ENCODE measurements around the gene IKZF2.
"Not testable (repeated sequence)": the region's sequence is repeated elsewhere in the genome, so short reads cannot be mapped to it uniquely, and the experiment has no call there.

Gene IKZF2

DNA sequence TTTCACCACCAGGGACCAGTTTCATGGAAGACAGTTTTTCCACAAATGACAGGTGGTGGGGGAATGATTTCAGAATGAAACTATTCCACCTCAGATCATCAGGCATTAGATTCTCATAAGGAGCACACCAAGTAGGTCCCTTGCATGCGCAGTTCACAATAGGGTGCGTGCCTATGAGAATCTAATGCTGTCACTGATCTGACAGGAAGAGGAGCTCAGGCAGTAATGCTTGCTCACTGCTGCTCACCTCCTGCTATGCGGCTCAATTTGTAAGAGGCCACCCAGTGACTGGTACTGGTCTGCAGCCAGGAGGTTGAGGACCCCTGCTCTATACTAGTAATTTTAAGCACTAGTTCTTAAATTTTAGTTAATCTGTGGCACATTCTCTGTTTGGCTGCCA, 107.8 kb downstream of the IKZF2 start:
- no peak overlapping the region for H3K4me3 ChIP-seq (ENCODE audit: low read length)
- no peak overlapping the region for H3K9ac ChIP-seq (ENCODE audit: low read length)
- H3K27ac ChIP-seq (ENCODE audit: low read depth, low read length): no peak overlapping the region
- no peaks in the 10 kb centered on the region for H3K27me3 ChIP-seq (ENCODE audit: control insufficient read depth, insufficient read depth, low read length)
- H3K4me1 ChIP-seq (ENCODE audit: control insufficient read depth, insufficient read depth, low read length): no peaks in the 10 kb centered on the region
- no peaks in the 10 kb centered on the region for H3K36me3 ChIP-seq (ENCODE audit: control insufficient read depth, insufficient read depth, low read length)

DNA sequence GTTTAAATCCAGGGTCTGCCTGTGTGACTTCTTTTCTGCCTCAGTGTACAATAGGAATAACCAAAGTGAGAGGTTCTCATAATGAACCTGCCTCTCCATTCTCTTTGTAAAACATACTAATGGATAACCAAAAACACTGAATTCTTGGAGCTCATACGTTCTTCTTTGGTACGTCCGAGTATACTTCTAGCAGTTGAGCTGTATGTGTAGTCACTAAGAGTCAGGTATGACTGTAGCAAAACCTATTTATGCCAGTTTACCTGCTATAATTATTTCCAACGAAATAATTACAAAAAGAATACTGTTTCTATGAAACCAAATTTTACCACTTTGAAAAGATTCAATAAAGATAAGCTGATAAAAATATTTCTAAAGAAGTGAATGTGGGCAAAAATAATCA, 109.2 kb downstream of the IKZF2 start:
- no peak overlapping the region for H3K4me3 ChIP-seq (ENCODE audit: low read length)
- H3K27me3 ChIP-seq (ENCODE audit: control insufficient read depth, insufficient read depth, low read length): no peaks in the 10 kb centered on the region
- no peak overlapping the region for H3K9ac ChIP-seq (ENCODE audit: low read length)
- H3K27ac ChIP-seq (ENCODE audit: low read depth, low read length): no peak overlapping the region
- no peaks in the 10 kb centered on the region for H3K4me1 ChIP-seq (ENCODE audit: control insufficient read depth, insufficient read depth, low read length)
- H3K36me3 ChIP-seq (ENCODE audit: control insufficient read depth, insufficient read depth, low read length): no peaks in the 10 kb centered on the region

DNA sequence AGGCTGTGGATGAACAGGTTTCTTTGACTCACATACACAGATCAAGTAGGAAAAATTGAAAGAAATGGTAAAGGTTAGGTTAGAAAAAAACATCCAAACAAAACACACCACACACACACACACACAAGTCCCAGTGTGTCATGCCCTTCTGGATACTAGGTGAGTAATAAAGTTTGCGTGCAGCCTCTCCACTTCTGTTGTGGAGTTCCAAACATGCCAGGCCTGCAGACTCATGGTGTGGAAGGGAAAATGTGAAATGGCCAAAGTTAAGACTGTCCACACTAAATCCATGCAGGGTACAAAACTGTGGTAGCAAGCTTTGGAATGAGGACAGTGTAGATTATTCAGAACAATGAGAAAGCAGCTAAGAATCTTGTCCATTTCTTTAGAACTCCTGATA, 114.6 kb downstream of the IKZF2 start:
- Histone ChIP-seq H3K27me3 (ENCODE audit: control insufficient read depth, insufficient read depth, low read length) (no peaks in the 10 kb centered on the region), H3K4me3 (ENCODE audit: low read length) (no peak overlapping the region), H3K27ac (ENCODE audit: low read depth, low read length) (no peak overlapping the region), H3K36me3 (ENCODE audit: control insufficient read depth, insufficient read depth, low read length) (no peaks in the 10 kb centered on the region), H3K4me1 (ENCODE audit: control insufficient read depth, insufficient read depth, low read length) (no peaks in the 10 kb centered on the region), H3K9ac (ENCODE audit: low read length) (no peak overlapping the region)

DNA sequence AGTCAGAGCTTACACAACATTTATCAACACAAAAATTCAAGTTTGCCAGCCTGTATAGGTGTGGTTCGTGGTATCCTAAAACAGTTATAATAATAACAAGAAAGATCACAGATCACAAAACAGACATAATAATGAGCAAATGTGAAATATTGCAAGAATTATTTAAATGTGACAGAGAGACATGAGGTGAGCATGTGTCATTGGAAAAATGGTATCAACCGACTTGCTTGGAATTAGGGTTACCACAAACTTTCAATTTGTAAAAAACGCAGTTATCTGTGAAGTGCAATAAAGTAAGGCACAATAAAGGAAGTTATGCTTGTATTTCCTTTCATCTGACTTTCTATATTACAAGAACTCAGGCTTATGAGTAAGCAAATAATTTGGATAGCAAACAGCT, 116.8 kb downstream of the IKZF2 start:
- Histone ChIP-seq H3K9ac (ENCODE audit: low read length) (no peak overlapping the region), H3K4me3 (ENCODE audit: low read length) (no peak overlapping the region), H3K36me3 (ENCODE audit: control insufficient read depth, insufficient read depth, low read length) (no peaks in the 10 kb centered on the region), H3K27ac (ENCODE audit: low read depth, low read length) (no peak overlapping the region), H3K27me3 (ENCODE audit: control insufficient read depth, insufficient read depth, low read length) (no peaks in the 10 kb centered on the region), H3K4me1 (ENCODE audit: control insufficient read depth, insufficient read depth, low read length) (no peaks in the 10 kb centered on the region)

DNA sequence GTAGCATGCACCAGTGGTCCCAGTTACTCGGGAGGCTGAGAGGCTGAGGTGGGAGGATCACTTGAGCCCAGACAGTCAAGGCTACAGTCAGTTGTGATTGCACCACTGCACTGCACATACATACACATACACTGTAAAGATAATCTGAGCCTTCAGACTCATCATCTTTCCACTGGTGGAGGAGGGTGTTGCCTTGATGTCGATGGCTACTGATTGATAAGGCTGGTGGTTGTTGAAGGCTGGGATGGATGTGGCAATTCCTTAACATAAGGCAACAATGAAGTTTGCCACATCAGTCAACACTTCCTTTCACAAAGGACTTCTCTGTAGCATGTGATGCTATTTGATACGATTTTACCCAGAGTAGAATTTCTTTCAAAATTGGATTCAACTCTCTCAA, 118.8 kb downstream of the IKZF2 start:
- Histone ChIP-seq H3K36me3 (ENCODE audit: control insufficient read depth, insufficient read depth, low read length) (no peaks in the 10 kb centered on the region), H3K27ac (ENCODE audit: low read depth, low read length) (no peak overlapping the region), H3K9ac (ENCODE audit: low read length) (no peak overlapping the region), H3K4me3 (ENCODE audit: low read length) (no peak overlapping the region), H3K4me1 (ENCODE audit: control insufficient read depth, insufficient read depth, low read length) (no peaks in the 10 kb centered on the region), H3K27me3 (ENCODE audit: control insufficient read depth, insufficient read depth, low read length) (no peaks in the 10 kb centered on the region)

DNA sequence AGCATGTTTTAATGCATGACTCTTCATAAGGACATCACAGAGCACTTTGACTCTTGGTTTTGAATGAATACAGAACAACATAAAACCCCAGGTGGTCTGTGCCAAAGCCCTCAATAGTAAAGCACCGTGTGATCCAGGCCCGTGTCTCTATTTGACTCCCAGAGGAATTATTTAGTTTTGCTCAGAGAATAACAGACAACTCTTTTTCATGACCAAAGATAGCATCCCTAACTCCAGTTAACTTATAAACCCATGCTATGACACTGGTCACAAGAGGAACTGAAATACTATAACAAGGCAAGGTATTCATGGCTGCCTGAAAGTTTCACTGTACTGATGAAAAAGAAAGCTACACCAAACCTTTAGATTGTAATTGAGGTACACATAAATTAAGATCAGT, 128.4 kb downstream of the IKZF2 start:
- no peak overlapping the region for H3K9ac ChIP-seq (ENCODE audit: low read length)
- no peaks in the 10 kb centered on the region for H3K27me3 ChIP-seq (ENCODE audit: control insufficient read depth, insufficient read depth, low read length)

DNA sequence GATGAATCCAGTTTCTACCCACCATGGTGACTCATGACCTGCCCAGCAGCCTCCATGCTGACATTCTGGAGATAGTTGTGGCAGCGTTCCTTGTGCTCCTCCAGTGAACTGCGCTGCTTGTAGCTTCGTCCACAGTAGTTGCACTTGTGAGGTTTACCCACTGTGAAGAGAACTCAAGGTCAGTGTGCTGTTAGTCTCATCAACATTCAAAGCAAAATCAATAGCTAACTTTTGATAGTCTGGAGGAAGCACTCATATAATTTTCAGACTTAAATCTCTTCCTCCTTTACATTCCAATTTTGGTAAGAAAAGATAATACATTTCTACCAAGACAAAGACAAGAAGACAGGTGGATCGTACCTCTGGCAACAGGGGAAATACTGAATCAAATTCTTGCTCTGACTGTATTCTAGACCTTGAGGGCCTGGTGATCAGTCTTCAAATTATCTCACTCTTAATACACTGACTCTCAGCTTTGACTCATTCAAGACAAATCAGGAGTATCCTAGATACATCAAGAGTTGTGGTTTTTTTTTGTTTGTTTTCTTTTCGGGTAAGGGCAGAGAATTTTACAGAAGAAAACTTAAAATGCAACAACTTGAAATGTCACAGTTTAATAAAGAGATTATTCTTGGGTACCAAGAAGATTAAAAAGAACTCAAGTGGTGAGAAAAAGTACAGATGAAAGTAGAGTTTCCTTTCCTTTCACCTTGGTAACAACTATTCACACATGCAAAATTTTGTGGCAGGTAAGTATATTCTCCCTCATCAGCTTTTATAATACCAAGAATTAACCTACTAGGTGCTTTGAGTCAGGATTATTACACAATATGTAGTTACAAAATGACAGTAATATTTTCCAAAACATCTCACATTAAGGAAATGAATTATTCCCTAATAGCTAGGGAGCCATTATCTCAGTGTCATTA, 129.2 kb downstream of the IKZF2 start:
- Histone ChIP-seq H3K9ac (ENCODE audit: low read length) (no peak overlapping the region), H3K27ac (ENCODE audit: low read depth, low read length) (no peak overlapping the region), H3K27me3 (ENCODE audit: control insufficient read depth, insufficient read depth, low read length) (no peaks in the 10 kb centered on the region), H3K36me3 (ENCODE audit: control insufficient read depth, insufficient read depth, low read length) (no peaks in the 10 kb centered on the region), H3K4me1 (ENCODE audit: control insufficient read depth, insufficient read depth, low read length) (no peaks in the 10 kb centered on the region), H3K4me3 (ENCODE audit: low read length) (no peak overlapping the region)

More for the DNA sequence above, 128.4 kb downstream of the IKZF2 start:
- Histone ChIP-seq H3K4me1 (ENCODE audit: control insufficient read depth, insufficient read depth, low read length) (no peaks in the 10 kb centered on the region), H3K4me3 (ENCODE audit: low read length) (no peak overlapping the region), H3K27ac (ENCODE audit: low read depth, low read length) (no peak overlapping the region), H3K36me3 (ENCODE audit: control insufficient read depth, insufficient read depth, low read length) (no peaks in the 10 kb centered on the region)

DNA sequence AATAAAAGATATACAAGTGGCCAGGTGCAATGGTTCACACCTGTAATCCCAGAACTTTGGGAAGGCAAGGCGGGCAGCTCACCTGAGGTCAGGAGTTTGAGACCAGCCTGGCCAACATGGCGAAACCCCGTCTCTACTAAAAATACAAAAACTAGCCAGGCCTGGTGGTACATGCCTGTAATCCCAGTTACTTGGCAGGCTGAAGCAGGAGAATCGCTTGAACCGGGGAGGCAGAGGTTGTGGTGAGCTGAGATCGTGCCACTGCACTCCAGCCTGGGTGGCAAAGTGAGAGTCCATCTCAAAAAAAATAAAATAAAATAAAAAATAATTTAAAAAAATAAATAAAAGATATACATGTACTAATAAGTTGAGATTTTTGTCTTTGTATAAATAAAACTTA, 130.5 kb downstream of the IKZF2 start:
- not testable (repeated sequence) for H3K4me3 ChIP-seq (ENCODE audit: low read length)

DNA sequence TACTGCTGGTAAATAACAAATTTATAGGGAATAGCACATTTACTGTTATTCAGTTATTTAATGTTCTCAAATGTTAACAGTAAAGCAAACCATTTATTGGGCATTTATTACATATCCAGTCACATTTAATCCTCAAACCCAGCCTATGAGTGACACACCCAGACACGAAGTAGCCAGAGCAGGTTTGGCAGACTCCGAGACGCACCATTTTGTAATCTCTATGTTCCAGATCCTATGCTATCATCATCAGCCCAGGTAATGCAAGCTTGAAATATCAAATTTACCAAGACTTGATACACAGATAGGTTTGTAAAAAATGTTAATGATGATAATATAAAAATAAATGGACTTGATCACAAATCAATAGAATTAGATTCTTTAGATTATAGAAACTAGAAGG, 131.1 kb downstream of the IKZF2 start:
- Histone ChIP-seq H3K27me3 (ENCODE audit: control insufficient read depth, insufficient read depth, low read length) (no peaks in the 10 kb centered on the region), H3K27ac (ENCODE audit: low read depth, low read length) (no peak overlapping the region)

More for the DNA sequence above, 130.5 kb downstream of the IKZF2 start:
- not testable (repeated sequence) for H3K4me1 ChIP-seq (ENCODE audit: control insufficient read depth, insufficient read depth, low read length); H3K36me3 ChIP-seq (ENCODE audit: control insufficient read depth, insufficient read depth, low read length); H3K27me3 ChIP-seq (ENCODE audit: control insufficient read depth, insufficient read depth, low read length); H3K27ac ChIP-seq (ENCODE audit: low read depth, low read length); H3K9ac ChIP-seq (ENCODE audit: low read length)

DNA sequence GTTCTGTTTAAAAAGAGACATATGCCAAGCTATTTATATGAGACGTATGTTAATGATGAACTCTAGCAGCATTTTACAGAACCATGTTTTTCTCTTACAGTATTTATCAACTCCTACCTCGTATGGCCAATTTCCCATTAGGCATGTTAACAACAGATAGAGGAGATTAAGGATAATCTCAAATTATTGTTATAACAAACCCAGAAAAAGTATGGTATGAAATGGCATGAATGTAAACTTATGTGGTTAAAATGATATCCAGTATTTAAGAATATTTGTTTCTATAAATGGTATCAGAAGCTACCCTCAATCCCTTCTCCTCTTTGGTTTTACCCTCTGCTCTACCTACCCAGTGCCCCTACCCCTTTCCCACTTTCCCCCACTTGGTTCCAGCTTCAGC, 132.0 kb downstream of the IKZF2 start:
- H3K36me3 ChIP-seq (ENCODE audit: control insufficient read depth, insufficient read depth, low read length): no peaks in the 10 kb centered on the region
- no peaks in the 10 kb centered on the region for H3K4me1 ChIP-seq (ENCODE audit: control insufficient read depth, insufficient read depth, low read length)

More for the DNA sequence above, 131.1 kb downstream of the IKZF2 start:
- H3K4me1 ChIP-seq (ENCODE audit: control insufficient read depth, insufficient read depth, low read length): no peaks in the 10 kb centered on the region
- no peak overlapping the region for H3K9ac ChIP-seq (ENCODE audit: low read length)
- no peaks in the 10 kb centered on the region for H3K36me3 ChIP-seq (ENCODE audit: control insufficient read depth, insufficient read depth, low read length)
- no peak overlapping the region for H3K4me3 ChIP-seq (ENCODE audit: low read length)

DNA sequence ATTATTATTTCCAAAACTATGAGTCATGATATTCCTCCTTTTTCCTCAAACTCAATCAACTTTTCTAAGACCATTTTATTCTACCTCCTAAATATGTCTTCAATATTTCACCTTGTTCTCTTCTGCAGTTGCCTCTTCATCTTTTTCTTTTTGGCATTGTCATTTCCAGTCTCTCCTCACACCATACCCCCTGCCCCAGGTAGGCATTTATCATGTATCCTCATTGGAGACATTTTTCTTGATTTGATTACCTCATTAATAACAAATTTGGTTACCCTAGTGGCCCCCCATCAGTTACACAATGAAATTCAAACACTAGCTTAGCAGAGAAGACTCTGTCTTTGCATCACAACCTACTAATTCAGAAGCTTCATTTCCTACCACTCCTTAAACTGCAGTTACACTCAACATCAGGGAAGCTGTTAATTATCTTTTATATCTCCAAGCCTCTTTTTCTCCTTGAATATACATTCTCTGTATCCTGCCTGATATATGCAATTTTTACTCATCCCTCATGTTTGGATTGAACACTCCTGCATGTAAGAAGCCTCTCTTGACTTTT, 133.0 kb downstream of the IKZF2 start:
- H3K27ac ChIP-seq (ENCODE audit: low read depth, low read length): no peak overlapping the region
- H3K4me1 ChIP-seq (ENCODE audit: control insufficient read depth, insufficient read depth, low read length): no peaks in the 10 kb centered on the region
- no peaks in the 10 kb centered on the region for H3K27me3 ChIP-seq (ENCODE audit: control insufficient read depth, insufficient read depth, low read length)
- no peak overlapping the region for H3K9ac ChIP-seq (ENCODE audit: low read length)
- H3K36me3 ChIP-seq (ENCODE audit: control insufficient read depth, insufficient read depth, low read length): no peaks in the 10 kb centered on the region
- no peak overlapping the region for H3K4me3 ChIP-seq (ENCODE audit: low read length)

More for the DNA sequence above, 132.0 kb downstream of the IKZF2 start:
- H3K27me3 ChIP-seq (ENCODE audit: control insufficient read depth, insufficient read depth, low read length): no peaks in the 10 kb centered on the region
- H3K27ac ChIP-seq (ENCODE audit: low read depth, low read length): no peak overlapping the region
- H3K4me3 ChIP-seq (ENCODE audit: low read length): no peak overlapping the region
- no peak overlapping the region for H3K9ac ChIP-seq (ENCODE audit: low read length)

DNA sequence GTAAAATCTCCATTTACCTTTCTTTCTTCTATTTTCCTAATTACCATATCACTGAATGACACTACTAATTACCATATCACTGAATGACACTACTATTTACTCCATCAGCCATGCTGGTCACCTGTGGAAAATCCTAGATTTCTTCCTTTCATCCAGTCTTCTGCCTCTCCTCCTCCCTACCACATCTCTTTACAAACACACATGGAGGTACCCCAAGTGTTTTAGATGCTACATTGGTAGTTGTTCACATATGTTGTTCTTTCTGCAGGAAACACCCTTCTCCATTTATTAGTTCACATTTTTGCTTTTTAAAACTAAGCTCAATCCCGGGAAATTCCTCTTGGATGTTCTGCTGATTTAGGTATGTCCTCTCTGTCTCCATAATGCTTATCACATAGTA, 134.0 kb downstream of the IKZF2 start:
- H3K36me3 ChIP-seq (ENCODE audit: control insufficient read depth, insufficient read depth, low read length): no peaks in the 10 kb centered on the region
- H3K4me1 ChIP-seq (ENCODE audit: control insufficient read depth, insufficient read depth, low read length): no peaks in the 10 kb centered on the region
- no peak overlapping the region for H3K27ac ChIP-seq (ENCODE audit: low read depth, low read length)

DNA sequence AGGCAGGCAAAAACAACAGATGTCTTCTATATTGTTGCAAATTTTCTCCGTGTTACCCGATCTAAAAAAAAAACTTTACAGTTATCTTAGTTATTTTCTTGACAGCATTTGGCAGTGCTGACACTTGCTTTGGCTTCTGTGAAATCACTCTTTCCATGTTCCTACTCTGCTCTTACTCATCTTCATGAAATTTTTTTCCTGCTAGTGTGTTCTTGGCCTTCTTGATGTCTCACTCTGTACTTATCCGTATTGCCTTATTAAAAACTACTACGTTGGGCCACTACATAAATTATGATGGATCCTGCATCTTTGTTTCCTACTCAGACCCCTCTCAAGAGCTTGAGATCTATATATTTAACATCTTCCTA, 134.4 kb downstream of the IKZF2 start:
- Histone ChIP-seq H3K27ac (ENCODE audit: low read depth, low read length) (no peak overlapping the region), H3K36me3 (ENCODE audit: control insufficient read depth, insufficient read depth, low read length) (no peaks in the 10 kb centered on the region)

More for the DNA sequence above, 134.0 kb downstream of the IKZF2 start:
- no peak overlapping the region for H3K9ac ChIP-seq (ENCODE audit: low read length)
- no peaks in the 10 kb centered on the region for H3K27me3 ChIP-seq (ENCODE audit: control insufficient read depth, insufficient read depth, low read length)
- no peak overlapping the region for H3K4me3 ChIP-seq (ENCODE audit: low read length)

More for the DNA sequence above, 134.4 kb downstream of the IKZF2 start:
- Histone ChIP-seq H3K4me1 (ENCODE audit: control insufficient read depth, insufficient read depth, low read length) (no peaks in the 10 kb centered on the region), H3K27me3 (ENCODE audit: control insufficient read depth, insufficient read depth, low read length) (no peaks in the 10 kb centered on the region), H3K4me3 (ENCODE audit: low read length) (no peak overlapping the region), H3K9ac (ENCODE audit: low read length) (no peak overlapping the region)

All from rectal smooth muscle tissue (tissue), 1 donor.